NCI-H1417 (cell line): ENCODE results near the gene TIMM10.
A peak's percentile ranks its signal among the peaks of the same experiment; 100 is the strongest.

Experiments
- DNase-seq, 3 experiments: peaks; one replicate each; lab custom pipeline; 2025; lab: John Stamatoyannopoulos, UW

The TIMM10 gene

GRCh38 chr11:57504511-57504910 lies 26.0 kb downstream of the TIMM10 start:
- no peak for DNase-seq

- DNase-seq, result no peak
Measured at GRCh38 chr11:57502870-57503269, 27.7 kb downstream of the TIMM10 start.

DNA sequence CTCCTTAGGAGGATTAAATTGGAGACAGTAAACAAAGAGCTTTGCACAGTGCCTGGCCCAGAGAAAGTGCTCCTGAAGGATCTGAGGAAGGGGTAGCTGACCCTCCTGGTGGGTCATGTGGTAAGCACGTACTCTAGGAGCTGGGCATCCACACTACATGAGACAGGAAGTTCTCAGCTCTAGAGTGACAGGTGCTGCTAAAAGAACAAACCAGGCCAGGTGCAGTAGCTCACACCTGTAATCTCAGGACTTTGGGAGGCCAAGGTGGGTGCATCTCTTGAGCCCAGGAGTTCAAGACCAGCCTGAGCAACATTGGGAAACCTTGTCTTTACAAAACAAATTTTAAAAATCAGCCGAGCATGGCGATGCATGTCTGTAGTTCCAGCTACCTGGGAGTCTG lies 28.2 kb downstream of the TIMM10 start:
- no peak for DNase-seq

- DNase-seq, result no peak
Measured at GRCh38 chr11:57501953-57502352, 28.6 kb downstream of the TIMM10 start.

- DNase-seq, result no peak
Measured at GRCh38 chr11:57500926-57501325, 29.6 kb downstream of the TIMM10 start.

- DNase-seq, result peak in 2 of 3 experiments; percentile 23 to 28
Measured at GRCh38 chr11:57500515-57500914, 30.0 kb downstream of the TIMM10 start.

DNA sequence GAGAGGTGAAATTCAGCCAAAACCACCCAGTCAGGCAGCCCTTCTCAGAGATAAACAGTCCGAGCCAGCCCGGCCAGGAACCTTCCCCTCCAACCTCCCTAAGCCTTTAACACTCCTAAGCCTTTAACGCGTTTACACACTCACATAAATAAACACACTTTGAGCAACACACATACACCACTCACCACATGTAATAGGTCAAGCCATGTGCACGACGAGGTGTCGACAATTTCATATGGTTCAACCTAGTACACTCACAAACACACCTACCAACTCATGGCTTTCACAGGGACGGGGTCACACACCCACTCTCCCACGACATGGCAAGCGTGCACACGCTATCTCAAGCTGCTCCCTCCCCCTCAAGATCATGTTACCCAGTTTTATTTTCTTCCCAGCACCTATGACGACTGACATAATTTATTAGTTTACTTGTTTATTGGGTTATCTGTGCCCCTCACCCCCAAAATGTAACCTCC lies 30.5 kb downstream of the TIMM10 start:
- peak in 1 of 3 experiments; percentile 51 for DNase-seq

DNA sequence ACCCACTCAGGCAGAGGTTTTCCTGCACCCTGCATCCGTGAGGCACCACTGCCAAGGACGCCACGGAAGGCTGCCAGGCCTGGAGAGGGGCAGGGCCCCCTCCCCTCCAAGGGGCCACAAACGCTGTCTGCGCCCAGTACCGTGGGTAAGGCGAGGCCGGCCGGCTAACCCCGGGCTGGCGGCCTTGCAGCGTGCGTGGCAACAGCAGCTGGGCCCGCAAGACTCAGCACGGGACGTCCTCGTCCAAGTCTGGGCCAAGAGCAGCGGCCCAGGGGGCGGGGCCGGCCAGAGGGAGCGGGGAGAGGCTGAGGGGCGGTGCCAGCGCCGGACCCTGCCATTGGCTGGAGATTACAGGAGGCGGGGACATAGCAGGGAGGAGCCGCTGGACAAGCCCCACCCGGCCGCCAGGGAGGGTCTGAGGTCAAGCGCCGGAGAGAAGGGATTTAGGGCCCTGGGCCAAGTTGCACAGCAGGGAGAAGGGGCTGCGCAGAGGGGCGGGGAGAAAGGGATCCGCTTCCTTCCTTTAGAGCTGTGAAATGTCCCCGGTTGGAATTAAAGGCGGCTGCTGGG lies 31.1 kb downstream of the TIMM10 start:
- peak; percentile 59 to 86 (median 73) for DNase-seq

DNA sequence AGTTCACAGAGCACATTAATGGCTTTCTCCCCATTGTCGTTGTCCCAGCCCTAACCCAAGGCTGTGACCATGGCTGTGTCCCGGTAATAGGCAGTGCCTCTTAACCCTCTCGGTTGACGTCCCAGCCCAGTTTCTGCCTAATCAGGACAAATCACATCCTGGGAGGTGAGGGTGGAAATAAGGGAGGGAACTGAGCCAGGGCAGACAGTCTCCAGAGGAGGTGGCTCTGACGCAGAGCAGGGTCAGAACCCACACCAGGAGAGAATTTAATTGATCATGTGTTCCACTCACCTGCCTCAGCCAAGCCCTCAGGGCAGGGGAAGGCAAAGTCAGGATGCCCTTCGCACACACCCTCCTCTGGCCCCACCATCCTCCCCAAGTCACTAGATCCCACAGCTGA lies 32.0 kb downstream of the TIMM10 start:
- no peak for DNase-seq

- DNase-seq, result no peak
Measured at GRCh38 chr11:57497303-57498247, 33.0 kb downstream of the TIMM10 start.

DNA sequence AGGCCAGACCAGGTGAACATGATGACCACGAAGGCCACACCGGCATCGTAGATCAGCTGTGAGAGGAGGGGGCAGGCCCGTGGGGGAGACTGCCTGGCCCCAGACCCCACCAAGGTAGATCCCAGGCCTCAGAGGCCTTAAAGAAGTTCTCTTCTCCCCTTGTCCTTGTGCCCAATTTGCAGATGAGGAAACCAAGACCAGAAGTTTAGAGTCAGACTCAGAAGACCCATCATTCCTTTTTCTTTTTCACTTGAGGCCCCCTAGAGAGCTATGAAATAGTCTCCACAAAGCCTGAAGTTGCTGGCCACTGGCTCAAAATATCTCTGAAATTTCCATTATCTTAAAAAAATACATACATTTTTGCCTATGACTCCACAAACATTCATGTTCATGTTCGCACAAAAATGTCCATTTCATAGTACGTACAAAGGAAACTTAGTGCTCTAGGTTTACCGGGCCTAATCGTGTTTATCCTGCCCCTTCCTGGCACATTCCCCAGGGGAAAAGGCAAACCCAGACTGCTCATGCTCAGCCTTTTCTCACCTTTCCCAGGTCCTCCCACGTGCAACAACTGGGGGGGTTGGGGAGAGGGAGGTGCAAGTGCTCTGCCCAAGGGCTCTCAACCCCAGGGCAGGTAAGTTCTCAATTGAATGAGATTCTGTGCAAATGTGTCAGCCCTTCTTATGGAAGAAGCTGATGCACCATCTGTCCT lies 34.3 kb downstream of the TIMM10 start:
- DNase-seq, result no peak

GRCh38 chr11:57493507-57494503 lies 36.7 kb downstream of the TIMM10 start:
- peak; percentile 36 to 69 (median 59) for DNase-seq

DNA sequence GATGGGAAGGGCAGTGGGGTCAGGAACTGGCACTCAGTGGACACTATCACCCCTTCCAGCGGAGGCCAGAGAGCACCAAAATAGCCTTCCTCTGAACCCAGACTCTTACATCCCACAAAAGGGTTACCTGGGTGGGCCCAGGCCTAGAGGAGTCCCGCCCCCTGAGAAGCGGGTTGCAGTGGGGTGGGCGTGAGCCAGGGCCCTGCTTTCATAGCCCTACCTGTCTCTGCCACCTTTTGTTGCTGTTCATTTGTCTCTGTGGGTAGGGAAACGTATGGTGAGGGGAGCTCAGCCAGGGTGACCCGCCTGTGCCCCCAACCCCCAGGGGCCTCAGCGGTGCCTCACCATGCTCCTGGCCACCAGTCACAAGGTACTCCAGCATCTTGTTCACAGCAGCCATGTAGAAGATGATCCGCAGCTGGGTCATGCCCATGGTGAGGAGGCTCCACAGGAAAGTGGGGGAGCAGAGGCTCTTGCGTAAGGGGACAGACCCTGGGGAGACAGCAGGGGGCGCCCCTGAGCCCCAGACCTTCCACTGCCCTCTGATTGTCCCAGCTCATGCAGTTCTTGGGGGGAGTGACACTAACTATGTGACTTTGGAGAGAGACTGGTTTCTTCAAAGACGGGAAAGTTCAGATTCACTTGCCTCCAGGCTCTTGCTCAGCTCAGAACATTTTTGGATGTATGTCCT lies 39.0 kb downstream of the TIMM10 start:
- peak in 2 of 3 experiments; percentile 9 to 32 for DNase-seq

DNA sequence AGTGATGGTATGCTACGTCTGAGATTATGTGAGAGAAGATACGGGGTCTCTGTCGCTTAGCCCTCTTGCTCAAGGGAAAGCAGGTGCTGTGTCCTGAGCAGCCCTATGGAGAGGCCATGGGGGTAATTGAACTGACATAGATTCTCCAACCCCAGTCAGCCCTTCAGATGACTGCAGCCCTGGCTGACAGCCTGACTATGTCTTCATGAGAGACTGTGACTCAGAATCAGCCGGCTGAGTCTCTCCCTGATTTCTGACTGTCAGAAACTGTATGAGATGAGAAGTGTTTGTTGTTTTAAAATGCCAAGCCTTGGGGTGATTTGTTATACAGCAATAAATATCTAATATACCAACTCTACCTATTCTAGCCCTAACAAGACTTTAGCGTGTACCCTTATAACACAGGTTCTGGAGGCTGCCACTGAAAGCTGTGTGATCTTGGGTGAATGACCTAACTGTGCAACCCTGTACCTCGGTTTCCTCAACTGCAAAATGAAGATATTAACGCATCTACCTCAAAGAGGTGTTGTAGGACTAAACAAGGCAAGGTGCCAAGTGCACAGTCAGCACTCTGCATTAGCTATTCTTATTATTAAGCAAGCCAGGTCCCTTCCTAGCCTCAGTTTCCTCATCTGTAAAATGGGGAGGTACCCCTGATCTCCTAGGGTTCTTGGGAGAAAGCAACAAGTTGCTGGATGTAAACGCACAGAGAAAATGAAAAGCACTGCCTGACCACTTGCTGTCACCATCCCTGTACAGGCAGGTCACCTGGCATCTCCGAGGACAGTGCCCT lies 39.9 kb downstream of the TIMM10 start:
- no peak for DNase-seq

- DNase-seq, result no peak
Measured at GRCh38 chr11:57487920-57488659, 42.5 kb downstream of the TIMM10 start.

DNA sequence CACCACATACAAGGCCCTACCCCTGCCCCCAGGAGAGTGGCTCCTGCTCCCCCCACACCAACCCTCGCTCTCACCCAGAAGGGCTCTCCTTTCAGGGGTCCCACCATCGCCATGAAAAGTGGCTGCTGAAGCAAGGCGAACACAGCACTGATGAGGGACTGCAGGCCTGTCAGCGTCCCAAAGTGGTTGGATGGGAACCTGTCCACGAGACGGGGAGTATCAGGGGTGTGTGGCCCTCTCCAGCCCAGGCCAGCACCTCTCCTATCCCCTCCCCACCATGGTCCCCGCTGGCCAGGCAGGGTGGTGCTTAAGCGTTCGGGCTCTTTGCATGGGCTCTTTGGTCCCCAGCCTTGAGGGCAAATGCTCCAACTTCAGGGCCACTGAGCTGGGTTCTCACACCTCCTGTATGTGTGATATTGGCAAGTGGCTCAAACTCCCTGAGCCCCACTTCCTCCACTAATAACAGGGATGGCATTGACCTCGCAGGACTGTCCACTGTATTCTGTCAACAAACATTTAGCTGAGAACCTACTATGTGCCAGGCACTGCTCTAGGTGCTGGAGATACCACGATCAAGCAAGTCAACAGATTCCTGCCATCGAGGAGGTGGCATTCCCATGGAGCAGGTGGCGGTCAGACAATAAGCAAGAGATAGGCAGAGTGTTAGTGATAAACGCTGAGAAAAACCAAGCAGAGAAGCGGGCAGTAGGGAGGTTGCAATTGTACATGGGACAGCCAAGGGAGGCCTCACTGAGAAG lies 43.4 kb downstream of the TIMM10 start:
- DNase-seq, result no peak

- no peak for DNase-seq
Measured at GRCh38 chr11:57485217-57485990, 45.1 kb downstream of the TIMM10 start.
